Fibroblast of lung (primary cell): Measurements from ENCODE around the gene STAT4. TPM values are rescaled to one million over a fixed set of nuclear protein-coding genes. Genes with fewer than 3 reads are reported as not detected.

Source experiments
- DNase-seq, 2 donors: peaks; one replicate each; pipeline versions ENCODE4 v3.0.0 to v3.0.0-alpha.2; 2010; ENCODE audit warnings: low read depth in 2 of 2
- H2AFZ ChIP-seq: 2 replicates; pipeline ENCODE4 v1.5.1; 2012; ENCODE audit warnings: low read length, control low read depth, inconsistent platforms
- H3K27ac ChIP-seq: 2 replicates; pipeline ENCODE4 v1.5.1; 2011; ENCODE audit warnings: low read length, control low read depth; ENCODE audit not compliant: insufficient read depth
- H3K27me3 ChIP-seq: 2 replicates; pipeline ENCODE4 v1.5.1; 2011; ENCODE audit warnings: mild to moderate bottlenecking, low read length; ENCODE audit not compliant: control insufficient read depth, insufficient read depth
- H3K36me3 ChIP-seq: 2 replicates; pipeline ENCODE4 v1.5.1; 2011; ENCODE audit warnings: low read length; ENCODE audit not compliant: control insufficient read depth, insufficient read depth
- H3K4me1 ChIP-seq: 2 replicates; pipeline ENCODE4 v1.5.1; 2011; ENCODE audit warnings: low read length; ENCODE audit not compliant: control insufficient read depth, insufficient read depth; ENCODE audit errors: extremely low read depth
- H3K4me2 ChIP-seq: 2 replicates; pipeline ENCODE4 v1.5.1; 2011; ENCODE audit warnings: low read length, control low read depth; ENCODE audit not compliant: insufficient read depth; ENCODE audit errors: extremely low read depth
- H3K4me3 ChIP-seq, 4 experiments: fragments of 200-600 bp in 1 of 4; sonication (generic) in 1 of 4; replicated peaks in 1 of 4; 2 replicates each; pipeline ENCODE4 v1.5.1; 2011 to 2016; ENCODE audit warnings: low read length in 4 of 4, low read depth in 3 of 4, mild to moderate bottlenecking in 3 of 4, control low read depth in 2 of 4, inconsistent platforms in 1 of 4, mixed read lengths in 1 of 4; ENCODE audit not compliant: insufficient read depth in 1 of 4; ENCODE audit errors: control extremely low read depth in 1 of 4
- H3K79me2 ChIP-seq: 2 replicates; pipeline ENCODE4 v1.5.1; 2012; ENCODE audit warnings: mild to moderate bottlenecking, low read length, inconsistent platforms; ENCODE audit not compliant: control insufficient read depth, insufficient read depth
- H3K9ac ChIP-seq: 2 replicates; pipeline ENCODE4 v1.5.1; 2011; ENCODE audit warnings: mild to moderate bottlenecking, low read length, control low read depth; ENCODE audit not compliant: insufficient read depth
- H3K9me3 ChIP-seq: 2 replicates; pipeline ENCODE4 v1.5.1; 2012; ENCODE audit warnings: low read depth, low read length; ENCODE audit not compliant: control insufficient read depth, insufficient read depth
- H4K20me1 ChIP-seq: 2 replicates; pipeline ENCODE4 v1.5.1; 2011; ENCODE audit warnings: low read length; ENCODE audit not compliant: control insufficient read depth, insufficient read depth; ENCODE audit errors: extremely low read depth
- EZH2 ChIP-seq: IDR thresholded peaks from 2 replicates; pipeline ENCODE4 v1.5.1; 2012; ENCODE audit warnings: low read length, control low read depth, mild to moderate bottlenecking; ENCODE audit errors: missing control alignments
- polyA plus RNA-seq, 2 donors: library from polyadenylated mRNA; depleted of rRNA in 1 of 2; stranded (reverse) in 1 of 2; unstranded in 1 of 2; fragments of >200 nt; gene quantifications; 2 replicates each; pipeline ENCODE4 v1.2.1, GENCODE V29; 2011 to 2012; ENCODE audit warnings: missing spikeins in 1 of 2
- total RNA-seq: library from RNA; depleted of rRNA; stranded (reverse); fragments of >200 nt; gene quantifications from 2 replicates; pipeline ENCODE4 v1.2.1, GENCODE V29; 2014
- TF ChIP-seq, protein P1 (sequence below), 2 donors: IDR thresholded peaks in 1 of 2; conservative IDR thresholded peaks in 1 of 2; 1 replicate in 1 of 2; 2 replicates in 1 of 2; pipeline ENCODE4 v1.5.1; 2011 to 2012; ENCODE audit warnings: low read length in 2 of 2, control low read depth in 1 of 2, inconsistent platforms in 1 of 2, low read depth in 1 of 2, mild to moderate bottlenecking in 1 of 2

STAT4 gene
- total and polyA plus RNA-seq, 2 donors (not counting 1 experiment from before 2014, with no cell fraction given): 0.66 to 1.2 TPM

DNA sequence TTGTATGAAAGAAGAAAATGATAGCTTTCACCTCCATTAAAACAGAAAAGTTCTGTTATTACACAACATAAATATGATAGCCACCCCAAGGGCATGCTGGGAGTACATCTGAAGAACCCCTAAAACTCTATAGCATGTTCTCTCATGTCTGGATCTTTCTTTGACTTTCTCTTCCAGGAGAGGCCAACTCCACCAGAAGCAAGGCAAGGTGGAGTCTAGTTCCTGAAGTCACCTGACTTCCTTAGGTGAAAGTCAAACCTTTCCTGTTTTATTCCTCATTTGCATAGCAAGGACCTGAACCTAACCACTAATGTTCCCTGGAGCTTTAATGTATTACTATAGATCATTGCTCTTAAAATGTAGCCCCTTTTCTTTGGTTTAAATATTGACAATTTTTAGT is 142.5 kb downstream of the STAT4 start:
- H3K27ac ChIP-seq: no peak overlapping the region
- H3K27me3 ChIP-seq: no peaks in the 10 kb centered on the region
- no peaks in the 10 kb centered on the region for H3K9me3 ChIP-seq
- TF ChIP-seq EZH2: no peak
- TF ChIP-seq, protein P1, sequence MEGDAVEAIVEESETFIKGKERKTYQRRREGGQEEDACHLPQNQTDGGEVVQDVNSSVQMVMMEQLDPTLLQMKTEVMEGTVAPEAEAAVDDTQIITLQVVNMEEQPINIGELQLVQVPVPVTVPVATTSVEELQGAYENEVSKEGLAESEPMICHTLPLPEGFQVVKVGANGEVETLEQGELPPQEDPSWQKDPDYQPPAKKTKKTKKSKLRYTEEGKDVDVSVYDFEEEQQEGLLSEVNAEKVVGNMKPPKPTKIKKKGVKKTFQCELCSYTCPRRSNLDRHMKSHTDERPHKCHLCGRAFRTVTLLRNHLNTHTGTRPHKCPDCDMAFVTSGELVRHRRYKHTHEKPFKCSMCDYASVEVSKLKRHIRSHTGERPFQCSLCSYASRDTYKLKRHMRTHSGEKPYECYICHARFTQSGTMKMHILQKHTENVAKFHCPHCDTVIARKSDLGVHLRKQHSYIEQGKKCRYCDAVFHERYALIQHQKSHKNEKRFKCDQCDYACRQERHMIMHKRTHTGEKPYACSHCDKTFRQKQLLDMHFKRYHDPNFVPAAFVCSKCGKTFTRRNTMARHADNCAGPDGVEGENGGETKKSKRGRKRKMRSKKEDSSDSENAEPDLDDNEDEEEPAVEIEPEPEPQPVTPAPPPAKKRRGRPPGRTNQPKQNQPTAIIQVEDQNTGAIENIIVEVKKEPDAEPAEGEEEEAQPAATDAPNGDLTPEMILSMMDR (conservative IDR thresholded peaks at IDR 0.05 in 1 of 2, IDR thresholded peaks at IDR 0.05 in 1 of 2; ENCODE audit: low read depth in 1 of 2, low read length in 2 of 2): no peak
- no peak for DNase-seq
- H3K9ac ChIP-seq: no peak overlapping the region
- peaks cover 27% of the 10 kb centered on the region for H3K79me2 ChIP-seq
- no peak overlapping the region for H3K4me3 ChIP-seq
- no peak overlapping the region for H3K4me2 ChIP-seq
- H3K4me1 ChIP-seq: peaks cover 2% of the 10 kb centered on the region
- H3K36me3 ChIP-seq: peaks cover 31% of the 10 kb centered on the region
- no peak overlapping the region for H2AFZ ChIP-seq
- no peaks in the 10 kb centered on the region for H4K20me1 ChIP-seq

DNA sequence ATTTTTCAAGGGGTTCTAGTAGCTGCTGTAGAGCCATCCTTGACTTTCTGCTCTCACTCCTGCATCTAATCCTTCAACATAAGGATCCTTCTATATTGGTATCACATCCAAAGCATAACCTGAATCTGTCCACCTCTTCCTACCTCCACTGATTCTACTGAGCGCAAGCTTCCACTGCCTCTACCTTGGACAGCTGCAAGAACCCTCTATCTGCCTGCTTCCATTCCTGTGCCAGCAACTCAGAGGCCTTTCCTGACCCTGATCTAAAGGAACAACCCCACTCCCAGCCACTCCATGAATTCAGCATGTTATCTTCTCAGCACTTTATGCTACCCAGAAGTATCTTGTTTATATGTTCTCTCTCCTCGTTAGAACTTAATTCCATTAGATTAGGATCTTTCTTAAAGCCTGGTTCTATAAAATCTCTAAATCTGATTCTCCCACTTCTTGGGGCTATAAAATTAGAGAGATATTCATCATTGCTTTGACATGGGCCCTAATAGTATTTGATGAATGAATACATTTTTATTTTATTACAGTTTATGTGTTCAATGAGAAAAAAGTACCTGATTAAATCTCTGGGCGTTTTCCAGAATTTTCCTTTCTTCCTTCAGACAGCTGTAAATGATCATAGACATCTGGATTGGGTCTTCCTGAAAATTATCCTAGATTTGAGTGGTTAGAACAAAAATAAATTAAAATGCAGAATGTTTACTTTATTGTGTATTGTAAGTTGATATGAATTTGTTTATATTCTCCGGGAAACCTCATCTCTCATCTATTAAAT is 143.6 kb downstream of the STAT4 start:
- no peaks in the 10 kb centered on the region for H3K9me3 ChIP-seq
- H3K27ac ChIP-seq: no peak overlapping the region
- no peak overlapping the region for H3K9ac ChIP-seq
- no peak overlapping the region for H3K4me2 ChIP-seq
- no peak for TF ChIP-seq EZH2
- TF ChIP-seq, protein P1 (conservative IDR thresholded peaks at IDR 0.05 in 1 of 2, IDR thresholded peaks at IDR 0.05 in 1 of 2; ENCODE audit: low read depth in 1 of 2, low read length in 2 of 2): no peak
- H3K36me3 ChIP-seq: peaks cover 35% of the 10 kb centered on the region
- no peaks in the 10 kb centered on the region for H4K20me1 ChIP-seq
- no peaks in the 10 kb centered on the region for H3K27me3 ChIP-seq
- peaks cover 2% of the 10 kb centered on the region for H3K4me1 ChIP-seq
- no peak overlapping the region for H2AFZ ChIP-seq
- no peak overlapping the region for H3K4me3 ChIP-seq
- no peak for DNase-seq
- H3K79me2 ChIP-seq: peaks cover 16% of the 10 kb centered on the region

DNA sequence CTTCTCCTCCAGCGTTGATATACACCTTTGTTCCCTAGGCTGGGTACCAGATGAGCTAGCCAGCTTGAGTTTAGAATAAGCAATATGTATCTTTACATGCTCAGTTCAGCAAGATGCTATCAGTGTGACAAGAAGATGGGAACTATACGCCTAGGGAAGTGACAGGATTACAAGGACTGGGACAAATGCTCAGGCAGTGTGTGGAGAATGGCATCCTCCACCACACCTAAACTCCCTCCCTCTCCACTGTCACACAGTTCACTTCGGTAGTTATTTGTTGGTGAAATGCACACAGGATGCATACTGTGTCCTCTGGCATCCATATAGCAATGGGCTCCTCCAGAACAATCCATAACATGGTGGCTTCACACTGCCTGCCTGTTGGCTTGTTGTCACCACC is 144.5 kb downstream of the STAT4 start:
- Histone ChIP-seq H3K4me2 (no peak overlapping the region), H3K4me1 (peaks cover 2% of the 10 kb centered on the region), H3K27me3 (no peaks in the 10 kb centered on the region), H3K27ac (no peak overlapping the region), H2AFZ (no peak overlapping the region), H3K9ac (no peak overlapping the region), H4K20me1 (no peaks in the 10 kb centered on the region), H3K9me3 (no peaks in the 10 kb centered on the region), H3K36me3 (peaks cover 36% of the 10 kb centered on the region), H3K4me3 (no peak overlapping the region), H3K79me2 (peaks cover 8% of the 10 kb centered on the region)
- DNase-seq: no peak
- TF ChIP-seq EZH2: no peak
- TF ChIP-seq, protein P1 (conservative IDR thresholded peaks at IDR 0.05 in 1 of 2, IDR thresholded peaks at IDR 0.05 in 1 of 2; ENCODE audit: low read depth in 1 of 2, low read length in 2 of 2): no peak
